ENCODE measurements around the gene NCAM2. TPM values are rescaled to one million over a fixed set of nuclear protein-coding genes. Genes with fewer than 3 reads are reported as not detected.

The NCAM2 gene
- total and polyA plus RNA-seq, 2 donors (not counting 1 experiment from before 2014, with no cell fraction given): 0.13 TPM; not detected in 1

GRCh38 chr21:21007606-21008005 is 9.4 kb downstream of the NCAM2 start:
- H3K27ac ChIP-seq (ENCODE audit: low read length in 2 of 2): no peak overlapping the region
- H3K9me3 Mint-ChIP-seq (ENCODE audit: insufficient read depth): no peaks in the 10 kb centered on the region
- no peak overlapping the region for H3K4me2 ChIP-seq (replicated peaks; ENCODE audit: low read depth, low read length, poor library complexity, severe bottlenecking)
- H3K4me1 ChIP-seq (ENCODE audit: control insufficient read depth in 2 of 2, insufficient read depth in 2 of 2, low read length in 2 of 2): no peaks in the 10 kb centered on the region
- H2AFZ ChIP-seq (ENCODE audit: insufficient read depth, low read depth, low read length, poor library complexity, severe bottlenecking): no peak overlapping the region
- no peak overlapping the region for H3K9ac ChIP-seq (ENCODE audit: low read length)
- DNase-seq (no peak), ATAC-seq (ENCODE audit: low read depth) (no peak)
- no peaks in the 10 kb centered on the region for H3K27me3 Mint-ChIP-seq
- TF ChIP-seq CTCF (IDR thresholded peaks at IDR 0.05) (no peak), EZH2 (IDR thresholded peaks at IDR 0.05; ENCODE audit: borderline replicate concordance, insufficient read depth, low read depth, low read length, poor library complexity, severe bottlenecking) (no peak)
- CTCF ChIA-PET: no interaction called here
- intact Hi-C loops (cut with micrococcal nuclease): no loop called here
- no peaks in the 10 kb centered on the region for H3K27me3 ChIP-seq (replicated peaks in 1 of 4; ENCODE audit: control extremely low read depth in 1 of 4, control insufficient read depth in 3 of 4, insufficient read depth in 4 of 4, low read length in 3 of 4)
- no peaks in the 10 kb centered on the region for H3K4me1 Mint-ChIP-seq
- no peaks in the 10 kb centered on the region for H3K9me3 ChIP-seq (ENCODE audit: control extremely low read depth in 1 of 3, control insufficient read depth in 2 of 3, insufficient read depth in 1 of 3, low read length in 2 of 3)
- 68% methylated on average over 4 of the region's 6 CpGs for WGBS (ENCODE audit: insufficient coverage)
- no peak overlapping the region for H3K4me3 ChIP-seq (ENCODE audit: control extremely low read depth in 1 of 5, extremely low read depth in 1 of 5, insufficient read depth in 1 of 5, low read depth in 2 of 5, low read length in 4 of 5)
- no peaks in the 10 kb centered on the region for H3K36me3 ChIP-seq (replicated peaks in 1 of 2; ENCODE audit: control extremely low read depth in 1 of 2, control insufficient read depth in 1 of 2, extremely low read depth in 1 of 2, insufficient read depth in 2 of 2, low read length in 1 of 2)
- no peaks in the 10 kb centered on the region for H4K20me1 ChIP-seq (ENCODE audit: control insufficient read depth, insufficient read depth, low read length, poor library complexity, severe bottlenecking)
- H3K79me2 ChIP-seq (ENCODE audit: control insufficient read depth, insufficient read depth, low read length): no peaks in the 10 kb centered on the region
- no peak overlapping the region for H3K27ac Mint-ChIP-seq
- POLR2A ChIA-PET: no interaction called here
- H3K4me3 Mint-ChIP-seq: no peak overlapping the region

GRCh38 chr21:21010228-21010627 is 12.0 kb downstream of the NCAM2 start:
- Histone ChIP-seq H3K4me3 (ENCODE audit: control extremely low read depth in 1 of 5, extremely low read depth in 1 of 5, insufficient read depth in 1 of 5, low read depth in 2 of 5, low read length in 4 of 5) (no peak overlapping the region), H3K4me1 (ENCODE audit: control insufficient read depth in 2 of 2, insufficient read depth in 2 of 2, low read length in 2 of 2) (no peaks in the 10 kb centered on the region), H3K9ac (ENCODE audit: low read length) (no peak overlapping the region), H3K27me3 (replicated peaks in 1 of 4; ENCODE audit: control extremely low read depth in 1 of 4, control insufficient read depth in 3 of 4, insufficient read depth in 4 of 4, low read length in 3 of 4) (no peaks in the 10 kb centered on the region), H3K36me3 (replicated peaks in 1 of 2; ENCODE audit: control extremely low read depth in 1 of 2, control insufficient read depth in 1 of 2, extremely low read depth in 1 of 2, insufficient read depth in 2 of 2, low read length in 1 of 2) (no peaks in the 10 kb centered on the region), H3K79me2 (ENCODE audit: control insufficient read depth, insufficient read depth, low read length) (no peaks in the 10 kb centered on the region), H2AFZ (ENCODE audit: insufficient read depth, low read depth, low read length, poor library complexity, severe bottlenecking) (no peak overlapping the region), H3K27ac (ENCODE audit: low read length in 2 of 2) (no peak overlapping the region), H4K20me1 (ENCODE audit: control insufficient read depth, insufficient read depth, low read length, poor library complexity, severe bottlenecking) (no peaks in the 10 kb centered on the region), H3K4me2 (replicated peaks; ENCODE audit: low read depth, low read length, poor library complexity, severe bottlenecking) (no peak overlapping the region), H3K9me3 (ENCODE audit: control extremely low read depth in 1 of 3, control insufficient read depth in 2 of 3, insufficient read depth in 1 of 3, low read length in 2 of 3) (no peaks in the 10 kb centered on the region)
- no peaks in the 10 kb centered on the region for H3K4me1 Mint-ChIP-seq
- WGBS (ENCODE audit: insufficient coverage): no CpG with 5 or more reads among the region's 3 CpGs
- peaks cover 2% of the 10 kb centered on the region for H3K9me3 Mint-ChIP-seq (ENCODE audit: insufficient read depth)
- intact Hi-C loops (cut with micrococcal nuclease): no loop called here
- ATAC-seq (ENCODE audit: low read depth) (no peak), DNase-seq (no peak)
- POLR2A ChIA-PET: no interaction called here
- H3K27me3 Mint-ChIP-seq: no peaks in the 10 kb centered on the region
- no peak overlapping the region for H3K4me3 Mint-ChIP-seq
- TF ChIP-seq EZH2 (IDR thresholded peaks at IDR 0.05; ENCODE audit: borderline replicate concordance, insufficient read depth, low read depth, low read length, poor library complexity, severe bottlenecking) (no peak), CTCF (IDR thresholded peaks at IDR 0.05) (no peak)
- CTCF ChIA-PET: no interaction called here
- no peak overlapping the region for H3K27ac Mint-ChIP-seq
